Activated naive CD4-positive, alpha-beta T cell treated with Interleukin-2 at 50 U/mL for 16 hours (primary cell): ENCODE measurements around the gene MCMBP.
"Not testable (repeated sequence)": the region's sequence is repeated elsewhere in the genome, so short reads cannot be mapped to it uniquely, and the experiment has no call there.

Experiments
- DNase-seq: peaks from one replicate; pipeline ENCODE4 v3.0.0-alpha.2; 2020

MCMBP gene, protein sequence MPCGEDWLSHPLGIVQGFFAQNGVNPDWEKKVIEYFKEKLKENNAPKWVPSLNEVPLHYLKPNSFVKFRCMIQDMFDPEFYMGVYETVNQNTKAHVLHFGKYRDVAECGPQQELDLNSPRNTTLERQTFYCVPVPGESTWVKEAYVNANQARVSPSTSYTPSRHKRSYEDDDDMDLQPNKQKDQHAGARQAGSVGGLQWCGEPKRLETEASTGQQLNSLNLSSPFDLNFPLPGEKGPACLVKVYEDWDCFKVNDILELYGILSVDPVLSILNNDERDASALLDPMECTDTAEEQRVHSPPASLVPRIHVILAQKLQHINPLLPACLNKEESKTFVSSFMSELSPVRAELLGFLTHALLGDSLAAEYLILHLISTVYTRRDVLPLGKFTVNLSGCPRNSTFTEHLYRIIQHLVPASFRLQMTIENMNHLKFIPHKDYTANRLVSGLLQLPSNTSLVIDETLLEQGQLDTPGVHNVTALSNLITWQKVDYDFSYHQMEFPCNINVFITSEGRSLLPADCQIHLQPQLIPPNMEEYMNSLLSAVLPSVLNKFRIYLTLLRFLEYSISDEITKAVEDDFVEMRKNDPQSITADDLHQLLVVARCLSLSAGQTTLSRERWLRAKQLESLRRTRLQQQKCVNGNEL

DNA sequence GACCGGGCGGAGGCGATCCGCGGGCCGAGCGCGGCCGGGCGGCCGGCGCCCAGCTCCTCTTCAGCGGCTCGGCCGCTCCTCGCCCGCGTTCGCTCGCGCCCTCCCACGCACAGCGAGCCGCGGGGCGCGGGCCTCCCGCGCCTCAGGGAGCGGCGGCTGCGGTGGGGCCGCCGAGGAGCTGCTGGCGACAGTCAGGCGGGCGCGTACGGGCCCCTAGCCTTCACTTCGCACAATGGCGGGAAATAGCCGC lies at the start of gene MCMBP:
TSS of gene MCMBP (minus strand) at position 234 of the 250 bp plus-strand sequence. CDS start 259 bp downstream, outside the sequence.
- no peak for DNase-seq

DNA sequence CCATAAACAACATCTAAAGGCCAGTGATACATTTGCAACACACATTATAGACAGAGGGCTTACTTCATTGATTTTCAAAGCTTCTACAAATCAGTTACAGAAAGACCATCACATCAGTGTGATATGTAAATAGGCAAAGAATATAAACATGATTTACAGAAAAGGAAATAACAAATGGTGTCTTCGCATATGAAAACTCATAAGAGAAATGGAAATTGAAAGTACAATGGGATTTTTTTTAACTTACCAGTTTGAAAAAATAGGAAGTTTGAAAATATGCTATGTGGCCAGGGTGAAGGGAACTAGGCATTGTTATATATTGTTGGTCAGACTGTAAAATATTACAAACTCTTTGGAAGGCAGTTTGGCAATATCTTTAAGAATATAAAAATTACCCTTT lies 47.2 kb upstream of the MCMBP start:
- DNase-seq, result no peak

DNA sequence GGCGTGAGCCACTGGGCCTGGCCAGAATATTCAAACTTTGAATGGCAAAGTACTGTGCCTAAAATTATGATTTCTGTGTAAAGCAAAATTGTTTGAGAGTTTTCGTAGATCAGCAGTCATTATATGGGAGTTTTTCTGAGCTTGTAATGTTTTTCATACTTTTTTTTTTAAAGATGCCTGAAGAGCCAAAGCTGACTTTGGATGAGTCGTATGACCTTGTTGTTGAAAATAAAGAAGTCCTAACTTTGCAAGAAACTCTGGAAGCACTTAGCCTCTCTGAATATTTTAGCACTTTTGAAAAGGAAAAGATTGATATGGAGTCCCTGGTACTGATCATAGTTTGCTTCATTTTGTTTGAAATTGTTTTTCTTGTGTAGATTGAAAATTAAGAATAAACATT lies 46.6 kb upstream of the MCMBP start:
- DNase-seq, result no peak

DNA sequence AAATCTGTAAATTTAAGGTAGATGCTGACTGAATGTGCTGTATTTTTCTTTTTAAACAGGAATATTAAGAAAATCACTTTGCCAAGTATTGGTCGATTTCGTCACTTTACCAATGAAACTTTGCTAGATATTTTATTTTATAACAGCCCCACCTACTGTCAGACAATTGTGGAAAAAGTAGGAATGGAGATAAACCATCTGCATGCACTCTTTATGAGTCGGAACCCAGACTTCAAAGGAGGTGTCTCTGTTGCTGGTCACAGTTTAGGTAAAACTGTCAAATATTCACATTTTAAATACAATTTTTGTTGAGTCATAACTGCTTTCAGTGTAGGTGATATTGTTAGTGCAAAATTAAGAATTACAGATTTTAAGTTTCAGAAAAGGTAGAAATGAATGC lies 45.1 kb upstream of the MCMBP start:
- DNase-seq, result no peak

DNA sequence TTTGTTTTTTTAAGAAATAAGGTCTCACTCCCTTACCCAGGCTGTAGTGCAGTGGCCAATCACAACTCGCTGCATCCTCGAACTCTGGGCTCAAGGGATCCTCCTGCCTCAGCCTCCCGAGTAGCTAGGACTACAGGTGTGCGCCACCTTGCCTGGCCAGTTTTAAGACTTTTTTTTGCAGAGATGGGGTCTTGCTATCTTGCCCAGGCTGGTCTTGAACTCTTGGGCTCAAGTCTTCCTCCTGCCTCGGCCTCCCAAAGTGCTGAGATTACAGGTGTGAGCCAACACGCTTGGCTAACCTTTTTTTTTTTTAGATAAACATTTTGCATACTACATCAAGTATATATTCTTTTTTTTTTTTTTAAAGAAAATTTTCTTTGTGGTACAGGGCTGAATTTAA lies 38.0 kb upstream of the MCMBP start:
- DNase-seq, result no peak

DNA sequence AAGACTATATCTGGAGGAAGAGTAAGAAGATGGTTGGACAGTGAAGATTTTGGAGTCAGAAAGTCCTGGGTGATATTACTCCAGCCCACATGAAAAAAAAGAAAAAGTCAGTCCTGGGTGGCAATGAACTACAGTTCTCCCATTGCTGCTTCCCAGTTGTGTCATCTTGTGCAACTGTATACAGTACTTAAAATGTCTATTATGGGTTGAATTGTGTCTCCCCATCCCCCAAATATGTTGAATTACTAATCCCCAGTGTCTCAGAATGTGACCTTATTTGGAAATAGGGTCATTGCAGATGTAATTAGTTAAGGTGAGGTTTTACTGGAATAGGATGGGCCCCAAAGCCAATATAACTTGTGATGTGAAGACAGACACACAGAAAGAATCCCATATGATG lies 35.5 kb upstream of the MCMBP start:
- no peak for DNase-seq

DNA sequence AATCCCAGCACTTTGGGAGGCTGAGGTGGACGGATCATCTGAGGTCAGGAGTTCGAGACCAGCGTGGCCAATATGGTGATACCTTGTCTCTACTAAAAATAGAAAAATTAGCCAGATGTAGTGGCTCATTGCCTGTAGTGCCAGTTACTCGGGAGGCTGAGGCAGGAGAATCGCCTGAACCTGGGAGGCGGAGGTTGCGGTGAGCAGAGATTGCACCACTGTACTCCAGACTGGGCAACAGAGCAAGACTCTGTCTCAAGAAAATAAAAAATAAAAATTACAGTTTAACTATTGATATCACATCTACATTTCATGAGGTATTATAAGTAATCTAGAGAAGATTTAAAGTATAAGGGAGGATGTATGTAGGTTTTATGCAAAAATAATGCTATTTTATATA lies 35.1 kb upstream of the MCMBP start:
- not testable (repeated sequence) for DNase-seq

DNA sequence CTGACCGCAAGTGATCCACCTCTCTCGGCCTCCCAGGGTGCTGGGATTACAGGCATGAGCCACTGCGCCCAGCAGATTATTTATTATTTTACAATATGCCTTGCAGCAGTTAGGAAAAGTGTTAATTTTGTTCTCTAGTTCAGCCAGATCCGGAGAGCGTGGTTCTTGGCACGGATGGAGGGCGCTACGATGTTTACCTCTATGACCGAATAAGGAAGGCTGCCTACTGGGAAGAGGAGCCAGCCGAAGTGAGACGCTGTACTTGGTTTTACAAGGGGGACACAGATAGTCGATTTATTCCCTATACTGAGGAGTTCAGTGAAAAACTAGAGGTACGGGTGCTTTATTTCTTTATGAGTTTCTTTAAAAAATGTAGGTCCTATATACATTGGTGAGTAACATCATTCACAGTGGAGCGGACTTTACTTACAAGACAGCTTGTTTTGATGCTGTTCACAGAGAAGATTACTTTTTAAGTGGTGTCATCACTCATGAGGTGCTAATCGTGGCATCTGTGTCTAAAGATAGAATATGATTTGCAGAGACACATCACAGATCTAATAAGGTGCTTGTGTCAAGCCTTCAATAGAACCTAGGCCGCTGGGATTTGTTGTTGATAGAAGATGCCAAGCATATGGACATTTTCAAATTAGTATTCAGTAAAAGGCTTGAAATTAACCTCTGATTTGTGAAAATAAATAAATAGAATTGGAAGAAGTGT lies 31.5 kb upstream of the MCMBP start:
- DNase-seq, result no peak

DNA sequence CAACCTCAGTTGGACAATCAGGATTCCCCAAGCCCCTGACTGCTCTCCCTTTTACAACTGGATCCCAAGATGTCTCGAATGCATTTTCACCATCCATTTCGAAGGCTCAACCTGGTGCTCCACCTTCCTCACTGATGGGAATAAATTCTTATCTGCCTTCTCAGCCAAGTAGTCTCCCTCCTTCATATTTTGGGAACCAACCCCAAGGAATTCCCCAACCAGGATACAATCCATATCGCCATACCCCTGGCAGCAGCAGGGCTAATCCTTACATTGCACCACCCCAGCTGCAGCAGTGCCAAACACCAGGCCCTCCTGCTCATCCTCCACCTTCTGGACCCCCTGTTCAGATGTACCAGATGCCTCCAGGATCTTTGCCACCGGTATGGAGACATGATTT lies 25.9 kb upstream of the MCMBP start:
- DNase-seq, result no peak

DNA sequence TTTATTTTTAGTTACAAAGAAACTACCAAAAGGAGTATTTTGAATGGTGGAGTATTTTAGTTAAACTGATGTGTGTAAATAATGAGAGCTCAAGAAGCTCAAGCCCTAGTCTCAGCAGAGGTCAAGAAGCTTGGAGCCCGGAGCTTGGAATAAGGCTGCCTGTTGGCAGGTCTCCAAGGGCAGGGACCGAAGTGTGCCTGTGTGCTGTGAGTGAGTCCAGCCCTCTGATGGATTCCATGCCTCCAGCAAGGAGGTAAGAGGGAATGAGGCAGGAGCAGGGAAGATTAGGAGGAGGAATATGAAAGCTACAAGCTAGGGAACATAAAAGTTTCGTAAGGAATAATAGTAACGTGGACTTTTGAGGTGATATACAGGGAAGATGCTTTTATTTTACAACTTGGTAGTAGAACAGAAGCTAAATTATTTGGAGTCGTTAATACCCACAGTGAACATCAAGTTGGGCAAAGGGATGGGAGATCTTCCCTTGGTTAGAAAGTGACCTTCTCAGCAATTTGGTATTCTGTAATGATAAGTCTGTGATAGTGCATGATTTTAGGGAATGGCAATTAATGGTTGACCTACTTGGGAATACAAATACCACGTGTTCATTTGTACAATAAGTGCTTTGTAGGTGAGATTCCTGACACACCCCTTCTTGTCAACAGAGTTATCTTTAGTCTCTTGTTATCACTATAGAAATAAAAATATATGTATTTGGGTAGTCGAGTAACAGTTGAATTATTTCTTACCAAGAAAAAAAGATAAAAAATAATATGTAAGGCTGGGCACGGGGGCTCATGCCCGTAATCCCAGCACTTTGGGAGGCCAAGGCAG lies 24.5 kb upstream of the MCMBP start:
- no peak for DNase-seq

DNA sequence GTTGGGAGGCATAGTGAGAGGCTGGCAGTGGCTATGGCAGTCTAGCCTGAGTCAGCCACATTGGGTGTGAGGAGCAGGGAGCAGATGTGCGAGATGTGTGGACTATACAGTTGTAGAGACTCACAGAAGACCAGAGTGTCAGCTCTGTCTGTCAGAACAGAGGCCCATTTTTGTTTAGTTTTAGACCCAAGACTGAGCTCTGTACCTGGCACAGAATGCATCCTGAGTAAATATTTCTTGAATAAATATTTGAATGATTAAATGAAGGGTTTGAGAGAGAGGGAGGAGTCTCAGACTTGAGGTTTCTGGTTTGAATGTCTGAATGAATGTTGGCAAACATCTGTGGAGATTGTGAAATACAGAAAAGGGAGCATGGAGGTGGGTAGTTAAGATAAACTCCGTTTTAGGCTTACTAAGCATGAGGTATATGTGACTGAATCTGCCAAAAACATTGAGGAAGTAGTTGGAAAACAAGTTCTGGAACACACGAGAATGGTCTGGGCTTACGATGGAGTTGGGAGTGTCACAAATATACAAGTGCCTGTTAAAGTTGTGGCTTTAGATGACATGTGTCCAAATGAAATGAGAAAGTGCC lies 23.5 kb upstream of the MCMBP start:
- DNase-seq, result no peak

DNA sequence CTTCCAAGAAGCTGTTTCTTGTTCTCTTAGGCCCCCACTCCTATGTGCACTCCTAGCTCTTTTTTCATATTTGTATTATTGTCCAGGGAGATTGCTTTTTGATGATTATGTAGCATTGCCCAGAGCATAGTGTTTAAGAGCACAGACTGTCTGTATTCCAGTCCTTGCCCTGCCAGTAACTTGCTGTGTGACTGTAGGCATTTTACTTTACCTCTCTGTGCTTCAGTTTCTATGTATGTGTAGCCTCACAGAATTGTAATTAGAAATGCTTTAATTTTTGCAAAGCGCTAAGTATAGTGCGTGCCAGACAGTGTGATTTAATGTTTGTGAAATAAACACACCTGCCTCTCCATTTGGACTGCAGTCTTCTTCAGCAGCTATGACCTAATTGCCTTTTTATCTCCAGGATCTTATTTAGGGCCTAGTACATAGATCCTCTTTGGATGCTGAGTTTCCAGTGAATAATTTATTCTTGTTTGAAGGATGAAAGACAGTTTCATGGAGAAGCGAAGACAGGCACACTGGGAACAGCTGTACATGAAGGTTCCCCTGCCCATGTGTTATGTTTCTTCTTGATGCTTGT lies 21.3 kb upstream of the MCMBP start:
- DNase-seq, result no peak

DNA sequence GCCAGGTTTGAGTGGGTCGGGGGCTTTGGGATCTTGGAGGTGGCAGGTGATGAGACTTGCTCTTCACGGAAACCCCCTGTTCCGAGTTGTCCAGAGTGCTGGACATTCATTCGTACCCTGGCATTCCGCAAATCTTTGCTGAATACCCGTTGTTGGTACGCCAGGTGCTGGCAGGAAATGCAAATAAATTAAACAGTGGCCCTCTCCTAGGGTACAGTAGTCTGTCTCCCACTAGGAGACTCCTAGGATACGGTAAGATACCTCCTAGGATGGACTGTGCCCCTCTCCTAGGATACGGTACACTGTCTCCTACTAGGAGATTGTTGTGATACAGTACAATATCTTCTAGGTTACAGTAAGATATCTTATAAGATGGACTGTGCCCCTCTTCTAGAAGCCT lies 20.4 kb upstream of the MCMBP start:
- no peak for DNase-seq

DNA sequence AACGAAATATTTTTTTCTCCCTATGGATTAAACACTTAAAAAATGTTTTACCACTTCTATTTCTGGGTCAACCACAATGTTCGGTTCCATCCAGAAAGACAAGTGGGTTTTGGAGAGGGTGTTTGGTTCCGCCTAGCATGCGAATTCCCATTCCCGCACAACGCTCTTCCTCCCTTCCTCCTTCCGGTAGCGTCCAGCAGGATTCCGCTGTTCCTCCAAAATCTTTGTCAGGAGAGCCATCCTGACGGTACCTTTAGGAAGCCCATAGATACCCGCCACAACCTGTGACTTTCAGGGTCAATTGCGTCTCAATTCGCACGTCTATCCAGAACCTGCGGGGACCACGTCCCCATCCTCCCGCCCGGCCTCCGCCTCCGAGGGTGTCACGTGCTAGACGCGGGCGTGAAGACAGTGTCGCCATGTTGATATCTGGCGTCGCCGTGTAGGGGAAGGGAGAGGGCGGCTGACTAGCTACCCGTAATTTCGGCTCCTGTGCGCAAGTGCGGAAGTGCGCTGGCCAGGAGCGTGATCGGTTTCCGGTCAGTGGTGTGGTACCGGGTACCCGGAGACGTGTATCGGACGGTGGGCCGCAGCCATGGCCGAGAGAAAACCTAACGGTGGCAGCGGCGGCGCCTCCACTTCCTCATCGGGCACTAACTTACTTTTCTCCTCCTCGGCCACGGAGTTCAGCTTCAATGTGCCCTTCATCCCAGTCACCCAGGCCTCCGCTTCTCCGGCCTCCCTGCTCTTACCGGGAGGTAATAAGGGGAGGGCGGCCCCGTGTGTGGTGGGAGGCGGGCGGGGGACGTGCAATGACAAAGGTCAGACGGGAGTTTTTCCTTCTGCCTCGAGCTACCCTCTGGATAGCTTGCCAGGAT lies 19.8 kb upstream of the MCMBP start, which contains the start of gene SEC23IP:
TSS of gene SEC23IP (plus strand) at position 543 of the 878 bp plus-strand sequence. CDS start at position 596, 53 bp downstream.
- DNase-seq, result peak; percentile 94

DNA sequence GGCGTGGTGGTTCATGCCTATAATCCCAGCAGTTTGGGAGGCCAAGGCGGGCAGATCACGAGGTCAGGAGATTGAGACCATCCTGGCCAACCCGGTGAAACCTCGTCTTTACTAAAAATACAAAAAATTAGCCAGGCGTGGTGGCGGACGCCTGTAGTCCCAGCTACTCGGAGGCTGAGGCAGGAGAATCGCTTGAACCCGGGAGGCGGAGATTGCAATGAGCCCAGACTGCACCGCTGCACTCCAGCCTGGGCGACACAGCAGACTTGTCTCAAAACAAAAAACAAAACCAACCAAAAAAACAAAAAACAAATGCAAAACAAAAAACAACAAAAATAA lies 19.2 kb upstream of the MCMBP start:
- not testable (repeated sequence) for DNase-seq

DNA sequence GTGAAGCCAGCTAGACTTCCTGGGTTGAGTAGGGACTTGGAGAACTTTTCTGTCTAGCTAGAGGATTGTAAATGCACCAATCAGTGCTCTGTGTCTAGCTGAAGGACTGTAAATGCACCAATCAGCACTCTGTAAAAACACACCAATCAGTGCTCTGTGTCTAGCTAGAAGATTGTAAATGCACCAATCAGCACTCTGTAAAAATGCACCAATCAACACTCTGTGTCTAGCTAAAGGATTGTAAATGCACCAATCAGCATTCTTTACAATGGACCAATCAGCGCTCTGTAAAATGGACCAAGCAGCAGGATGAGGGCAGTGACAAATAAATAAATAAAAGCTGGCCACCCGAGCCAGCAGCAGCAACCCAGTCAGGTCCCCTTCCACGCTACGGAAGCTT lies 17.7 kb upstream of the MCMBP start:
- DNase-seq, result not testable (repeated sequence)

DNA sequence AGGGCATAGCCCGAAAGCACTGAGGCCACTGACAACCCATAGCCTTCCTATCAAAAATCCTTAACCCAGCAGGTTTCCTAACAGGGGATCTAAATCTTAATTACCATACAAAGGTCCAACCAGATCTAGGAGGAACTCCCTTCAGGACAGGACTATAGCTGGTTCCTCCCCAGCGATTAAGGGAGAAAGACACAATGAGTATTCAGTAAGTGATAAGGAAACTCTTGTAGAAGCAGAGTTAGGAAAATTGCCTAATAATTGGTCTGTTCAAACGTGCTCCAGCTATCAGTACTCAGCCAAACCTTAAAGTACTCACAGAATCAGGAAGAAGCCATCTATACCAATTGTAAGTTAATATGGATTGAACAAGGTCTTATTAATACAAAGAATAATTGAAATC lies 16.6 kb upstream of the MCMBP start:
- DNase-seq, result not testable (repeated sequence)

DNA sequence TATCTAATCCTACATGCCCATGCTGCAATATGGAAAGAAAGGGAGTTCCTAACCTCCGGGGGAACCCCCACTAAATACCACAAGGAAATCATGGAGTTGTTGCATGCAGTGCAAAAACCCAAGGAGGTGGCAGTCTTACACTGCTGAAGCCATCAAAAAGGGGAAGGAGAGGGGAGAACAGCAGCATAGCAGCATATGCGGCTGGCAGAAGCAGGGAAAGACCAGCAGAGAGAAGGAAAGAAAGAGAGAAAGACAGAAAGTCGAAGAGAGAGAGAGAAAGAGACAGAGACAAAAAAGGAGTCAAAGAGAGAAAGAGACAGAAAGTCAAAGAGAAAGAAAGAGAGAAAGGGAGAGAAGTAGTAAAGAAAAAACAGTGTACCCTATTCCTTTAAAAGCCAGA lies 16.1 kb upstream of the MCMBP start:
- not testable (repeated sequence) for DNase-seq

DNA sequence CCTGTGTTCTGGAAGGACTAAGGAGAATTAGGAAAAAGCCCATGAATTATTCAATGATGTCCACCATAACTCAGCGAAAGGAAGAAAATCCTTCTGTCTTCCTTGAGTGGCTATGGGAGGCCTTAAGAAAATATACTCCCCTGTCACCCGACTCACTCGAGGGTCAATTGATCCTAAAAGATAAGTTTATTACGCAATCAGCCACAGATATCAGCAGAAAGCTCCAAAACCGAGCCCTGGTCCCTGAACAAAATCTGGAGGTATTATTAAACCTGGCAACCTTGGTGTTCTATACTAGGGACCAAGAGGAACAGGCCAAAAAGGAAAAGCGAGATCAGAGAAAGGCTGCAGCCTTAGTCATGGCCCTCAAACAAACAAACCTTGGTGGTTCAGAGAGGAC lies 13.4 kb upstream of the MCMBP start:
- DNase-seq, result not testable (repeated sequence)

DNA sequence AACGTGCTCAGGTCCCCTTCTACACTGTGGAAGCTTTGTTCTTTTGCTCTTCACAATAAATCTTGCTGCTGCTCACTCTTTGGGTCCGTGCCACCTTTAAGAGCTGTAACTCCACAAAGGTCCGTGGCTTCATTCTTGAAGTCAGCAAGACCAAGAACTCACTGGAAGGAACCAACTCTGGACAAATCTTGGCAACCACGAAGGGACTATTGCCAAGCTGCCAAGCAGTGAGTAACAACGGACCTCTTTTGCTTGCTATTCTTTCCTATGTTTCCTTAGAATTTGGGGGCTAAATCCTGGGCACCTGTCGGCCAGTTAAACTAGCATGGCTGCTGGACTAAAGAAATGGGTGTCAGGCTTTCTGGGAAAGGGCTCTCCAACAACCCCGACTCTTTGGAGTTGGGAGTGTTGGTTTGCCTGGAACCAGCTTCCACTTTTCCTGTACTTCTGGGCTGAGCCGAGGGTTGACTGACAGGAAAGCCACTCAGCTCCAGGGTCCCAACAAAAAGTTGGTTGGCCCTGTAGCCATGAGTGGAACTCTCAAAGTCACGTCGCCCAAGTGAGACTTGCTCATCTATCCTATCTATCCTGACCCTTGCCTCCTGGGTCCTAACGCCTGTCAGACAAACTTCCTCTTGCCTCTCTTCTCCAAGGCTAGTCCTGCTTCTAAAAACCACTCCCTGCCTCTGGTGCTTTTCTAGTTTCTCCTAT lies 11.4 kb upstream of the MCMBP start:
- not testable (repeated sequence) for DNase-seq

DNA sequence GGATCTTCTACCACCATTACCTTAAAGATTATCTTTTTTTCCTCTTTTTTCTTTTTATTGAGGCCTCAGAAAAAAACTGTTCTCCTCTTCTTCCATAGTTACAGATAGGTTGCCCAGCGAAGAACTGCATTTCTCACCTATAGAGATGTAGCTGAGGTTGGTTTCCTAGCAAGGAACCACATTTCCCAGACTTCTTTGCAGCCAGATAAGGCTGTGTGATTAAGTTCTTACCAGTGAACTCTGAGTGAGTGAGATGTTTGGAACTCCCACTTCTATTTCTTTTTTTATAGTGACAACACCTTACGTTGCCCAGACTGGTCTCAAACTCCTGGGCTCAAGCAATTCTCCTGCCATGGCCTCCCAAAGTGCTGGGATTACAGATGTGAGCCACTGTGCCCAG lies 5.9 kb upstream of the MCMBP start:
- no peak for DNase-seq
